CD4-positive, alpha-beta T cell (primary cell): Measurements from ENCODE around the gene WDPCP. TPM values are rescaled to one million over a fixed set of nuclear protein-coding genes. Genes with fewer than 3 reads are reported as not detected.

Source experiments
- ATAC-seq: fragments of 200-7000 bp; cut with Tn5 transposase; one replicate; pipeline ENCODE4 v1.10.0; 2022; ENCODE audit warnings: mild to moderate bottlenecking; ENCODE audit not compliant: poor library complexity
- CTCF ChIA-PET: fragments of 350-600 bp; sonication (Branson Sonifier 250); formaldehyde crosslinking; loops from one replicate; lab custom pipeline; 2021; ENCODE audit warnings: antibody characterized with exemption, inconsistent platforms; lab: Charles Lee
- POLR2A ChIA-PET: fragments of 350-600 bp; sonication (Branson Sonifier 250); formaldehyde crosslinking; loops from one replicate; lab custom pipeline; 2021; ENCODE audit warnings: antibody characterized with exemption, inconsistent platforms; lab: Charles Lee
- DNase-seq, 14 experiments: peaks; one replicate each; pipeline ENCODE4 v3.0.0-alpha.2; 2013 to 2020; ENCODE audit warnings: mixed read lengths in 2 of 14
- H3K27ac ChIP-seq, 2 donors: one replicate each; pipeline versions ENCODE4 v1.5.1 to v1.7.0; 2013; ENCODE audit warnings: low read length in 2 of 2, low read depth in 1 of 2, mild to moderate bottlenecking in 1 of 2
- H3K27me3 ChIP-seq, 2 experiments: 1 replicate in 1 of 2; 2 replicates in 1 of 2; pipeline versions ENCODE4 v1.6.1 to v1.7.0; 2013; ENCODE audit warnings: low read length in 2 of 2, control low read depth in 1 of 2, mild to moderate bottlenecking in 1 of 2, moderate library complexity in 1 of 2; ENCODE audit not compliant: insufficient read depth in 2 of 2, control insufficient read depth in 1 of 2
- H3K36me3 ChIP-seq: one replicate; pipeline ENCODE4 v1.6.1; 2013; ENCODE audit warnings: low read length, control low read depth; ENCODE audit not compliant: insufficient read depth
- H3K4me1 ChIP-seq: one replicate; pipeline ENCODE4 v1.6.1; 2013; ENCODE audit warnings: low read length, control low read depth; ENCODE audit not compliant: insufficient read depth
- H3K4me3 ChIP-seq: one replicate; pipeline ENCODE4 v1.5.1; 2013; ENCODE audit warnings: mild to moderate bottlenecking, low read length, moderate library complexity
- H3K9me3 ChIP-seq, 2 experiments: 1 replicate in 1 of 2; 2 replicates in 1 of 2; pipeline versions ENCODE4 v1.6.1 to v1.7.0; 2013; ENCODE audit warnings: low read length in 2 of 2, mild to moderate bottlenecking in 2 of 2, control low read depth in 1 of 2, moderate library complexity in 1 of 2; ENCODE audit not compliant: control insufficient read depth in 1 of 2, insufficient read depth in 1 of 2
- H3K27ac Mint-ChIP-seq: one replicate; pipeline ENCODE4 v1.8.0; 2020; ENCODE audit warnings: mixed read lengths
- H3K27me3 Mint-ChIP-seq: one replicate; pipeline ENCODE4 v1.8.0; 2021; ENCODE audit warnings: mixed read lengths
- H3K36me3 Mint-ChIP-seq: one replicate; pipeline ENCODE4 v1.8.0; 2021; ENCODE audit warnings: low read depth, mixed read lengths
- H3K4me1 Mint-ChIP-seq: one replicate; pipeline ENCODE4 v1.8.0; 2021; ENCODE audit warnings: low read depth, mixed read lengths
- H3K4me3 Mint-ChIP-seq: one replicate; pipeline ENCODE4 v1.8.0; 2020; ENCODE audit warnings: mild to moderate bottlenecking, mixed read lengths
- H3K9me3 Mint-ChIP-seq: one replicate; pipeline ENCODE4 v1.8.0; 2020; ENCODE audit warnings: mixed read lengths
- intact Hi-C, 2 experiments: fragments of 100-400 bp; cut with DNase I in 1 of 2; cut with micrococcal nuclease in 1 of 2; formaldehyde crosslinking; loops; one replicate each; pipeline versions ENCODE4 v1.15.1 to v1.9.0; 2023 to 2025; cut with DNase I, micrococcal nuclease
- total RNA-seq, 174 experiments: library from RNA in 2 of 174; stranded (reverse) in 2 of 174; gene quantifications; one replicate each; pipeline ENCODE4 v1.2.3 and lab custom pipeline; 2021 to 2026
- TF ChIP-seq, protein P1 (sequence below): fragments of 200-600 bp; IDR thresholded peaks from one replicate; pipeline ENCODE4 v1.8.0; 2022; ENCODE audit warnings: antibody characterized with exemption, mild to moderate bottlenecking

Gene WDPCP
- total RNA-seq, 2 experiments from 2014 or later = 8.7 to 9.9 TPM

DNA sequence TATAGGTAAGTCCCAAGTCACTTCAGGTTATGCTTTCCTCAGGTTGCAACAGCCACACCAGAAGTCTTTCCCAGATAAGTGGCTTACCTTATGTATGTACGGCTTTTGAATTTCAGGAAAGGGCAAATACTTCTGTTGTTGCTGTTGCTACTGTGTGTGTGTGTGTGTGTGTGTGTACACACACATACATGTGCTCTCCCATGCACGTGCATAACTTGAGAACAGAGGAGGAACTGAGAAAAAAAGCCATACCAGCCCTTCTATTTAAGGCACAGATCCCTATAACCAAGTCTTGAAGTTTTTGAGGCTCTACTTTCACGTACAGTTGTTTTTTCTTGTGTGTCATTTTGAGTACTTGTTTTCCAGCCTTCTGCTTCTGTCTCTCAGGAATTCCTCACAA, 62.4 kb downstream of the WDPCP start:
- H3K4me3 ChIP-seq = no peak overlapping the region
- intact Hi-C loops = no loop called here
- no peaks in the 10 kb centered on the region for H3K27me3 ChIP-seq
- Mint-ChIP-seq H3K36me3 (peaks cover 62% of the 10 kb centered on the region), H3K4me1 (no peaks in the 10 kb centered on the region), H3K4me3 (no peak overlapping the region), H3K9me3 (peaks cover 26% of the 10 kb centered on the region), H3K27me3 (no peaks in the 10 kb centered on the region), H3K27ac (no peak overlapping the region)
- POLR2A ChIA-PET = no interaction called here
- no peak for DNase-seq
- TF ChIP-seq, protein P1, sequence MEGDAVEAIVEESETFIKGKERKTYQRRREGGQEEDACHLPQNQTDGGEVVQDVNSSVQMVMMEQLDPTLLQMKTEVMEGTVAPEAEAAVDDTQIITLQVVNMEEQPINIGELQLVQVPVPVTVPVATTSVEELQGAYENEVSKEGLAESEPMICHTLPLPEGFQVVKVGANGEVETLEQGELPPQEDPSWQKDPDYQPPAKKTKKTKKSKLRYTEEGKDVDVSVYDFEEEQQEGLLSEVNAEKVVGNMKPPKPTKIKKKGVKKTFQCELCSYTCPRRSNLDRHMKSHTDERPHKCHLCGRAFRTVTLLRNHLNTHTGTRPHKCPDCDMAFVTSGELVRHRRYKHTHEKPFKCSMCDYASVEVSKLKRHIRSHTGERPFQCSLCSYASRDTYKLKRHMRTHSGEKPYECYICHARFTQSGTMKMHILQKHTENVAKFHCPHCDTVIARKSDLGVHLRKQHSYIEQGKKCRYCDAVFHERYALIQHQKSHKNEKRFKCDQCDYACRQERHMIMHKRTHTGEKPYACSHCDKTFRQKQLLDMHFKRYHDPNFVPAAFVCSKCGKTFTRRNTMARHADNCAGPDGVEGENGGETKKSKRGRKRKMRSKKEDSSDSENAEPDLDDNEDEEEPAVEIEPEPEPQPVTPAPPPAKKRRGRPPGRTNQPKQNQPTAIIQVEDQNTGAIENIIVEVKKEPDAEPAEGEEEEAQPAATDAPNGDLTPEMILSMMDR = no peak
- CTCF ChIA-PET = interaction anchor here (0.6 kb wide), 1 partner anchor 95 kb away, joined by 3 read pairs; no protein-coding TSS in a partner anchor
- H3K36me3 ChIP-seq = no peaks in the 10 kb centered on the region
- no peak overlapping the region for H3K27ac ChIP-seq
- H3K9me3 ChIP-seq = peaks cover 13 to 14% of the 10 kb centered on the region in 2 experiments
- H3K4me1 ChIP-seq = no peaks in the 10 kb centered on the region
- ATAC-seq = no peak

DNA sequence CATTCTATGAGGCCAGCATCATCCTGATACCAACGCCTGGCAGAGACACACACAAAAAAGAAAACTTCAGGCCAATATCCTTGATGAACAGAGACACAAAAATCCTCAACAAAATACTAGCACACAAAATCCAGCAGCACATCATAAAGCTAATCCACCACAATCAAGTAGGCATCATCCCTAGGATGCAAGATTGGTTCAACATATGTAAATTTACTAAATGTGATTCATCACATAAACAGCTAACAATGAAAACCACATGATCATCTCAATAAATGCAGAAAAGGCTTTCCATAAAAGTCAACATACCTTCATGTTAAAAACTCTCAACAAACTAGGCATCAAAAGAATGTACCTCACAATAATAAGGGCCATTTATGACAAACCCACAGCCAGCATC, 65.3 kb downstream of the WDPCP start:
- H3K36me3 Mint-ChIP-seq = peaks cover 62% of the 10 kb centered on the region
- H3K27me3 Mint-ChIP-seq = no peaks in the 10 kb centered on the region
- no peaks in the 10 kb centered on the region for H3K36me3 ChIP-seq
- no peak overlapping the region for H3K27ac ChIP-seq
- H3K4me3 Mint-ChIP-seq = no peak overlapping the region
- no peak overlapping the region for H3K4me3 ChIP-seq
- TF ChIP-seq, protein P1 = no peak
- no peaks in the 10 kb centered on the region for H3K4me1 ChIP-seq
- intact Hi-C loops = no loop called here
- ChIA-PET CTCF (interaction anchor here (1.2 kb wide), 1 partner anchor 38 kb away, joined by 3 read pairs; no protein-coding TSS in a partner anchor), POLR2A (no interaction called here)
- H3K9me3 ChIP-seq = peaks cover 24 to 28% of the 10 kb centered on the region in 2 experiments
- peaks cover 32% of the 10 kb centered on the region for H3K9me3 Mint-ChIP-seq
- H3K27ac Mint-ChIP-seq = no peak overlapping the region
- ATAC-seq = no peak
- DNase-seq = no peak
- H3K27me3 ChIP-seq = no peaks in the 10 kb centered on the region
- H3K4me1 Mint-ChIP-seq = no peaks in the 10 kb centered on the region

DNA sequence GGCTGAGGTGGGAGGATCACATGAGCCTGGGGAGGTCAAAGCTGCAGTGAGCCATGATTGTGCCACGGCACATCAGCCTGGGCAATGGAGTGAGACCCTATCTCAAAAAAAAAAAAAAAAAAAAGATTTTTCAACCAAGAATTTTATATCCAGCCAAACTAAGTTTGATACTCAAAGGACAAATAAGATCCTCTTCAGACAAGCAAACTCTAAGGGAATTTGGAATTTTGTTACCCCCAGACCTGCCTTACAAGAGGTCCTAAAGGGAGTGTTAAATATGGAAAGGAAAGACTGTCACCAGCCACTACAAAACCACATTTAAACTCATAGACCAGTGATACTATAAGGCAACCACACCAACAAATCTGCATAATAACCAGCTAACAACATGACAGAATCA, 67.5 kb downstream of the WDPCP start:
- H3K4me3 Mint-ChIP-seq = no peak overlapping the region
- ChIA-PET CTCF (interaction anchor here (0.7 kb wide), 1 partner anchor 745 kb away, joined by 3 read pairs; no protein-coding TSS in a partner anchor), POLR2A (no interaction called here)
- no peak overlapping the region for H3K27ac Mint-ChIP-seq
- ATAC-seq (no peak), DNase-seq (no peak)
- H3K4me1 Mint-ChIP-seq = no peaks in the 10 kb centered on the region
- intact Hi-C loops = no loop called here
- peaks cover 31% of the 10 kb centered on the region for H3K9me3 Mint-ChIP-seq
- Histone ChIP-seq H3K27ac (no peak overlapping the region), H3K4me1 (no peaks in the 10 kb centered on the region), H3K9me3 (peaks cover 24 to 32% of the 10 kb centered on the region in 2 experiments), H3K4me3 (no peak overlapping the region), H3K36me3 (no peaks in the 10 kb centered on the region), H3K27me3 (no peaks in the 10 kb centered on the region)
- peaks cover 61% of the 10 kb centered on the region for H3K36me3 Mint-ChIP-seq
- TF ChIP-seq, protein P1 = no peak
- H3K27me3 Mint-ChIP-seq = no peaks in the 10 kb centered on the region
